Activated naive CD4-positive, alpha-beta T cell treated with anti-CD3 and anti-CD28 coated beads, Interleukin-2, amount 10 ng/mL, durations not matched to agents 7 days and 5 days (primary cell): ENCODE measurements around the gene SLC22A17.

Experiments
- CTCF ChIA-PET: fragments of 350-600 bp; sonication (Branson Sonifier 250); formaldehyde crosslinking; loops from one replicate; lab custom pipeline; 2021; ENCODE audit warnings: antibody characterized with exemption; lab: Charles Lee
- DNase-seq: peaks from one replicate; pipeline ENCODE4 v3.0.0-alpha.2; 2020
- H3K27ac Mint-ChIP-seq: one replicate; pipeline ENCODE4 v1.8.0; 2021; ENCODE audit warnings: mild to moderate bottlenecking, moderate library complexity, mixed read lengths
- H3K27me3 Mint-ChIP-seq: one replicate; pipeline ENCODE4 v1.8.0; 2021; ENCODE audit warnings: mild to moderate bottlenecking, mixed read lengths
- H3K36me3 Mint-ChIP-seq: one replicate; pipeline ENCODE4 v1.8.0; 2021; ENCODE audit warnings: mixed read lengths
- H3K4me1 Mint-ChIP-seq: one replicate; pipeline ENCODE4 v1.8.0; 2021; ENCODE audit warnings: mixed read lengths
- H3K4me3 Mint-ChIP-seq: one replicate; pipeline ENCODE4 v1.8.0; 2021; ENCODE audit warnings: mild to moderate bottlenecking, moderate library complexity, mixed read lengths
- H3K9me3 Mint-ChIP-seq: one replicate; pipeline ENCODE4 v1.8.0; 2021; ENCODE audit warnings: mixed read lengths

SLC22A17 gene

GRCh38 chr14:23310546-23310945 is 42.1 kb downstream of the SLC22A17 start:
- peaks cover 66% of the 10 kb centered on the region for H3K27me3 Mint-ChIP-seq
- H3K36me3 Mint-ChIP-seq: no peaks in the 10 kb centered on the region
- H3K4me3 Mint-ChIP-seq: no peak overlapping the region
- CTCF ChIA-PET: interaction anchor here (0.6 to 1.6 kb wide), 4 partner anchors 9 to 190 kb away, joined by 3 read pairs; partner anchors contain the start of gene PABPN1
- no peaks in the 10 kb centered on the region for H3K9me3 Mint-ChIP-seq
- H3K27ac Mint-ChIP-seq: no peak overlapping the region
- H3K4me1 Mint-ChIP-seq: peaks cover 6% of the 10 kb centered on the region
- DNase-seq: no peak

- Mint-ChIP-seq H3K4me3 (no peak overlapping the region), H3K36me3 (no peaks in the 10 kb centered on the region), H3K4me1 (peaks cover 6% of the 10 kb centered on the region), H3K27me3 (peaks cover 73% of the 10 kb centered on the region), H3K9me3 (no peaks in the 10 kb centered on the region), H3K27ac (no peak overlapping the region)
- DNase-seq: no peak
- CTCF ChIA-PET: interaction anchor here (0.7 kb wide), 1 partner anchor 11 kb away, joined by 3 read pairs; no protein-coding TSS in a partner anchor
These were observed 43.8 kb downstream of the SLC22A17 start for GRCh38 chr14:23308721-23309445.

DNA sequence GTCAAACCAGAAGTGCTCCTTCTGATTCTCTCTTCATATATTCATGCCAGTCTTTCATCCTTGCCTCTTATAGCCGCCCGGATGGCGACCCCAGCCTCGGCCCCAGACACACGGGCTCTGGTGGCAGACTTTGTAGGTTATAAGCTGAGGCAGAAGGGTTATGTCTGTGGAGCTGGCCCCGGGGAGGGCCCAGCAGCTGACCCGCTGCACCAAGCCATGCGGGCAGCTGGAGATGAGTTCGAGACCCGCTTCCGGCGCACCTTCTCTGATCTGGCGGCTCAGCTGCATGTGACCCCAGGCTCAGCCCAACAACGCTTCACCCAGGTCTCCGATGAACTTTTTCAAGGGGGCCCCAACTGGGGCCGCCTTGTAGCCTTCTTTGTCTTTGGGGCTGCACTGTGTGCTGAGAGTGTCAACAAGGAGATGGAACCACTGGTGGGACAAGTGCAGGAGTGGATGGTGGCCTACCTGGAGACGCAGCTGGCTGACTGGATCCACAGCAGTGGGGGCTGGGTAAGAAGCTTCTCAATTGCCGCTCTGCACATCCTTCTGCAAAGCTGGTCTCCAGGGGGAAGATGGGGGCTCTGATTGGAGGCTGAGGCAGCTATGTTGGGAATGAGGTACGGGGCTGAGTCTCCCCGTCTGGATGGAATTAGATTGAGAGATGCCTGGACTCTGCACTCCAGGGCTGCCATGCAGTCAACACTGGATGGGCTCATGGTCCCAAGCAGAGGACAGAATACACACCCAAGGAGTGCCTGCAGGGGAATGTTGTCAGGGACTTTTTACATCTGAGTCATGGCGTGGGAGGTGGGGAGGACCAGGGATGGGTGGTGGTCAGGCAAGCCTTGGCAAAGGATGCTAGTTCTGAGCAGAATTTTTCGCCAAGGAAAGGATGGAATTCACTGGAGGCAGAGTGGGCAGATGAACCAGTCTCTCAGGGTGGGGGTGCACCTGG is 44.7 kb downstream of the SLC22A17 start:
- CTCF ChIA-PET: interaction anchor here (1.3 kb wide), 1 partner anchor 9 kb away, joined by 5 read pairs; no protein-coding TSS in a partner anchor
- Mint-ChIP-seq H3K4me3 (no peak overlapping the region), H3K36me3 (peaks cover 2% of the 10 kb centered on the region), H3K9me3 (no peaks in the 10 kb centered on the region), H3K27me3 (peaks cover 78% of the 10 kb centered on the region), H3K4me1 (peaks cover 14% of the 10 kb centered on the region), H3K27ac (no peak overlapping the region)
- no peak for DNase-seq

GRCh38 chr14:23307146-23307530 is 45.5 kb downstream of the SLC22A17 start:
- no peak overlapping the region for H3K4me3 Mint-ChIP-seq
- peaks cover 4% of the 10 kb centered on the region for H3K36me3 Mint-ChIP-seq
- H3K4me1 Mint-ChIP-seq: peaks cover 19% of the 10 kb centered on the region
- H3K27me3 Mint-ChIP-seq: peaks cover 81% of the 10 kb centered on the region
- no peaks in the 10 kb centered on the region for H3K9me3 Mint-ChIP-seq
- CTCF ChIA-PET: interaction anchor here (1.3 to 1.5 kb wide), 2 partner anchors 10 to 14 kb away, joined by 5 read pairs; partner anchors contain the start of gene PABPN1
- no peak for DNase-seq
- no peak overlapping the region for H3K27ac Mint-ChIP-seq

DNA sequence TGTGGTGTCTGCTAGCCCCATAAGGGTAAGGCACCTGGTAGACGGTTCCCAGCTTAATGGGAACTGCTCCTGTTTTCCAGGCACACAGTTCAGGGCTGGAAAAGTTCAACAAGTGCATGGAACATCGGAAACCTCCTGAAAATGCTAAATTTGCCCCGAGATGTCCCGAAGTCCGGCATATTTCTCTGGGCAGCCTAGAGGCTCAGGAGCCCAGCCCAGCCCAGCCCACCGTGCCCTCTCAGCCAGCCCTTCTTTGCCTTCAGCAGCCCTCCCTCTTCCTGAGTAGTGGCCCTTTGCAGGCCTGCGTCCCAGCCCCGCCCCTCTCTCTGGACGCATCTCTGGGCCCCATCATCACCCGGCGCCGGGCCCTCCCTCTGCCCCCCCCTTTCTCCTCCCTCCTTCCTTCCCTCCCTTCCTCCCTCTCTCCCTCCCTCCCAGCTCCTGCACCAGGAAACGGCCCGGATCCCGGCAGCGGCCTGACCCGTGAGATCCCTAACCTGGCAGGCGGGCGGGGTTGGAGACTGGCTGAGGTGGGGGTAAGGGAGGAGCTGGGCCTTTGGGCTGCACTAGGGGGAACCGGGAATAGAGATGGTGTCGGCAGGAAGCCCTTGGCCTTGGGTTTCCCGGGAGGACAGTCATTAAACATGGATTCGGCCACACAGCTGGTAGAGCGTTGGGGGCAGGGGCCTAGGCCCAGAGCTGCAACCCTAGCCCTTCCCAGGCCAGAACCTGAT is 46.1 kb downstream of the SLC22A17 start, which contains the start of gene BCL2L2:
Gene BCL2L2, plus strand, starts transcription at position 422 of the 734 bp plus-strand sequence. CDS start 935 bp downstream, outside the sequence.
- H3K4me1 Mint-ChIP-seq: peaks cover 19% of the 10 kb centered on the region
- peak within 1 kb of the TSS; percentile 26 for H3K4me3 Mint-ChIP-seq
- no peak within 1 kb of the TSS for H3K27ac Mint-ChIP-seq

DNA sequence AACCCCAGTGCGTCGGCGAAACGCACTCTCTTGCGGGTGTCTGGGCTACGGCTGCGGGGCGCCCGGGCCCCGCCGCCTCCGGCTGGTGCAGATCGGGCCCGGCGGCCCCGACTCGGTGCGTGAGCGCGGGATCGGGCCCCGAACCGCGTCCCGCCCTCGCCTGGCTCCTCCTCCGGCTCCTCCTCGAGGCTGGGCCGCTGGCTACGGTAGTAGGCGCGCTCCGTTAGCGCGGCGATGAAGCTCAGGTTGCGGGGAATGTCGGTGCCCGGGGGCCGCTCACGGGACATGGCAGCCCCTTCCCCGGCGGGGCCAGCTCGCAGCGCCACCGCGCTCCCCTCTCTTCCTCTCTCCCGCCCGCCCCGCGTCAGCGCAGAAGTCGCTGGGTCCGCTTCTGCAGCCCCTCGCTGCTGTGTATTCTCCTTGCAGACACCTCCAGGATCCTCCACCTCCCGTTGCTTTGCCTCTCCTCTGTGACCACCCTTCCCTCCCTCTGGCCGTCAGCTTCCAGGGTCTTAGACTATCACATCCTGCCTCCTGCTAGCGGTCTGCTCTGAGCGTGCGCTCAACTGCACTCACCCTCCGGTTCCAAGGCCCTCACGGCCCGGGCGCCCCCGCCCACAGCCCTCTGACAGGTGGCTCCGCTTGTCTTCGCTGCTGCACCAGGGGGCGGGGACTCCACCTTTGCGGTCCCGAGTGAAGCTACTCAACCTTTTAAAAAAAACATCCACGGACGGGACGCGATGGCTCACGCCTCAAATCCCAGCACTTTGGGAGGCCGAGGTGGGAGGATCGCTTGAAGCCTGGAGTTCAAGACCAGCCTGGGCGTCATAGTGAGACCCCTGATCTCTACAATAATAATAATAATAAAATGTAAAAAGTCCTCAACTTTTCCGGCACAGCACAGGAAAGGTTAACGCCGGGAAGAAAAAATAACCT is 50.1 kb downstream of the SLC22A17 start, which contains the start of gene PPP1R3E:
Gene PPP1R3E, minus strand, starts transcription at position 570 of the 936 bp plus-strand sequence. Its CDS starts 283 bp downstream, at position 287.
- Mint-ChIP-seq H3K27me3 (peaks cover 38% of the 10 kb centered on the region), H3K36me3 (peaks cover 19% of the 10 kb centered on the region), H3K9me3 (no peaks in the 10 kb centered on the region), H3K27ac (peak within 1 kb of the TSS; percentile 100), H3K4me1 (peaks cover 39% of the 10 kb centered on the region), H3K4me3 (peak within 1 kb of the TSS; percentile 97)
- DNase-seq: peak; percentile 95
- CTCF ChIA-PET: interaction anchor here (0.6 to 3.5 kb wide), 4 partner anchors 16 to 258 kb away, joined by 3 to 32 read pairs (median 4); partner anchors contain the start of genes HOMEZ and PABPN1

More for the DNA sequence above, 46.1 kb downstream of the SLC22A17 start, which contains the start of gene BCL2L2:
- peaks cover 75% of the 10 kb centered on the region for H3K27me3 Mint-ChIP-seq
- H3K9me3 Mint-ChIP-seq: no peaks in the 10 kb centered on the region
- DNase-seq: peak; percentile 42
- CTCF ChIA-PET: interaction anchor here (1.3 to 1.5 kb wide), 2 partner anchors 10 to 14 kb away, joined by 5 read pairs; partner anchors contain the start of gene PABPN1
- H3K36me3 Mint-ChIP-seq: peaks cover 4% of the 10 kb centered on the region

DNA sequence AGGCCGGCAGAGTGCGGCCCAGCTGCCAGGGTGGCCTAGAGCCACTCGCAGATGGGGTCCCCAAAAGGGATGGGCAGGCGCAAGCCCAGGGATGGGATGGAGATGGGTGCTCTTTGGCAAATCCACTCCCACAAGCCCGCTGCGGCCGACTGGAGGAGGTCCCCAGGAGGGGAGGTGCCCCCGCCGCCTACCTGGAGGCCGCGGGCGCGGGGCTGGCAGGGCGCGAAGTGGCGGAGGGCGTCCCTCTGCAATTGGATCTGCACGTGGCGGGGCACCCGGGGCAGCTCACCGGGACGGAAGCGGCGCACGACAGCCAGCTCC is 50.8 kb downstream of the SLC22A17 start:
- Mint-ChIP-seq H3K9me3 (no peaks in the 10 kb centered on the region), H3K27me3 (peaks cover 31% of the 10 kb centered on the region), H3K4me3 (peak overlapping the region; percentile 97), H3K27ac (peak overlapping the region; percentile 100), H3K4me1 (peaks cover 36% of the 10 kb centered on the region), H3K36me3 (peaks cover 21% of the 10 kb centered on the region)
- CTCF ChIA-PET: interaction anchor here (0.9 to 3.5 kb wide), 5 partner anchors 9 to 234 kb away, joined by 3 to 32 read pairs (median 5); partner anchors contain the start of genes HOMEZ and PABPN1
- DNase-seq: no peak

- peak overlapping the region; percentile 100 for H3K27ac Mint-ChIP-seq
- no peaks in the 10 kb centered on the region for H3K9me3 Mint-ChIP-seq
- peaks cover 26% of the 10 kb centered on the region for H3K27me3 Mint-ChIP-seq
- DNase-seq: peak; percentile 97
- peaks cover 24% of the 10 kb centered on the region for H3K36me3 Mint-ChIP-seq
- CTCF ChIA-PET: interaction anchor here (0.7 to 3.5 kb wide), 14 partner anchors 9 to 233 kb away, joined by 3 to 32 read pairs (median 4); partner anchors contain the start of genes ACIN1, HOMEZ and PABPN1
- H3K4me3 Mint-ChIP-seq: peak overlapping the region; percentile 97
- H3K4me1 Mint-ChIP-seq: peaks cover 36% of the 10 kb centered on the region
These were observed 51.3 kb downstream of the SLC22A17 start for GRCh38 chr14:23301288-23301968.

- H3K27me3 Mint-ChIP-seq: peaks cover 20% of the 10 kb centered on the region
- peak; percentile 46 for DNase-seq
- peak overlapping the region; percentile 97 for H3K4me3 Mint-ChIP-seq
- CTCF ChIA-PET: interaction anchor here (0.7 to 3.5 kb wide), 15 partner anchors 8 to 233 kb away, joined by 3 to 32 read pairs (median 4); partner anchors contain the start of genes ACIN1, HOMEZ and PABPN1
- H3K27ac Mint-ChIP-seq: peak overlapping the region; percentile 96
- no peaks in the 10 kb centered on the region for H3K9me3 Mint-ChIP-seq
- H3K4me1 Mint-ChIP-seq: peaks cover 35% of the 10 kb centered on the region
- H3K36me3 Mint-ChIP-seq: peaks cover 24% of the 10 kb centered on the region
These were observed 51.9 kb downstream of the SLC22A17 start for GRCh38 chr14:23300687-23301223.

DNA sequence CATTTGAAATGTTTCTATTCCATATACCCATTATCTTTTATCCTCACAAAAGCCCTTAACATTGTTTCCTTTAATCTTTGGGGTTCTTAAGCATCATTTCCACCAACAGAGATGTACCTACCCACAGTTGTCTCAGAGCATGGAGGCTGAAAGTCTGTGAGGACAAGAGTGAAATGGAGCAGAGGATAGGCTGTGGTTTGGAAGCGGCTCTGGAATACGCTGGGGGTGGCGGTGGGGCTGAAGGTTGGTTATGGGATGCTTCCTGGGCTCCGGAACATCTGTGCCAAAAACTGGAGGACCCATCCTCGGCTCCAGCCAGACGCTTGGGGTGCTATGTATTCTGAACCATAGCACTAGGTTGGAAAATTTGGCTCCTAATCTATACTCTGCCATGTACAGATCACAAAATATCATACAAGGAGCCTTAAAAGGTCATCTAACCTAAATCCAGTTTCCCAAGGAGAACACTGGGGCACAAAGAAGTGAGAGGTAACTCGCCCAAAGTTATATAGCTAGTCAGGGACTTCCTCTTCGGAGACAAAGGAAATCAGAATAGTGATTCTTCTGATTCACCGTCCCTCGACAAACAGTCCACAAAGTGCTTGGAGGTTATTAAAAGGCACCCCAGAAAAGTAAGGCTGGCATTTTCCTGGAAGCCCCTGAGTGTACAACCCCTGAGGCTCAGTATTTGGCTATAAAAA is 52.6 kb downstream of the SLC22A17 start:
- H3K4me3 Mint-ChIP-seq: peak overlapping the region; percentile 97
- peaks cover 15% of the 10 kb centered on the region for H3K27me3 Mint-ChIP-seq
- H3K27ac Mint-ChIP-seq: peak overlapping the region; percentile 96
- CTCF ChIA-PET: interaction anchor here (1.0 to 3.5 kb wide), 13 partner anchors 12 to 232 kb away, joined by 3 to 32 read pairs (median 6); partner anchors contain the start of genes ACIN1, HOMEZ and PABPN1
- H3K9me3 Mint-ChIP-seq: no peaks in the 10 kb centered on the region
- peaks cover 28% of the 10 kb centered on the region for H3K36me3 Mint-ChIP-seq
- DNase-seq: no peak
- peaks cover 38% of the 10 kb centered on the region for H3K4me1 Mint-ChIP-seq
